H9 (cell line): ENCODE data around the gene BCAT1. TPM values are rescaled to one million over a fixed set of nuclear protein-coding genes. Genes with fewer than 3 reads are reported as not detected.

ENCODE experiments used
- DNase-seq: peaks from one replicate; pipeline ENCODE4 v3.0.0-alpha.2; 2017
- H2AFZ ChIP-seq: one replicate; pipeline ENCODE4 v1.6.1; 2013; ENCODE audit warnings: mild to moderate bottlenecking, low read length, control low read depth, moderate library complexity
- H2AK5ac ChIP-seq: 2 replicates; pipeline ENCODE4 v1.6.1; 2013; ENCODE audit warnings: low read length, control low read depth, mixed read lengths; ENCODE audit not compliant: insufficient read length
- H2BK120ac ChIP-seq: one replicate; pipeline ENCODE4 v1.6.1; 2013; ENCODE audit warnings: low read depth, mild to moderate bottlenecking, low read length, control low read depth, inconsistent platforms; ENCODE audit not compliant: poor library complexity, severe bottlenecking
- H2BK12ac ChIP-seq: 2 replicates; pipeline ENCODE4 v1.6.1; 2013; ENCODE audit warnings: low read length, control low read depth, mixed read lengths, low read depth; ENCODE audit not compliant: insufficient read length
- H2BK15ac ChIP-seq: 2 replicates; pipeline ENCODE4 v1.6.1; 2013; ENCODE audit warnings: low read depth, low read length, control low read depth
- H2BK20ac ChIP-seq: one replicate; pipeline ENCODE4 v1.6.1; 2013; ENCODE audit warnings: low read depth, mild to moderate bottlenecking, low read length, control low read depth, inconsistent platforms; ENCODE audit not compliant: poor library complexity, severe bottlenecking
- H2BK5ac ChIP-seq: 2 replicates; pipeline ENCODE4 v1.6.1; 2013; ENCODE audit warnings: low read length, control low read depth, mixed read lengths; ENCODE audit not compliant: insufficient read length
- H3K14ac ChIP-seq: 2 replicates; pipeline ENCODE4 v1.6.1; 2013; ENCODE audit warnings: low read length, control low read depth; ENCODE audit not compliant: insufficient read depth
- H3K18ac ChIP-seq: 2 replicates; pipeline ENCODE4 v1.6.1; 2013; ENCODE audit warnings: low read depth, mild to moderate bottlenecking, mixed read lengths, low read length, control low read depth; ENCODE audit not compliant: insufficient read length
- H3K23ac ChIP-seq: 2 replicates; pipeline ENCODE4 v1.6.1; 2013; ENCODE audit warnings: low read length, control low read depth, mixed read lengths, low read depth; ENCODE audit not compliant: insufficient read length
- H3K23me2 ChIP-seq: 2 replicates; pipeline ENCODE4 v1.6.1; 2013; ENCODE audit warnings: low read depth, mild to moderate bottlenecking, mixed read lengths, low read length, control low read depth; ENCODE audit not compliant: insufficient read length, poor library complexity, severe bottlenecking
- H3K27ac ChIP-seq: 2 replicates; pipeline ENCODE4 v1.5.1; 2013; ENCODE audit warnings: low read length, control low read depth, mixed read lengths, low read depth; ENCODE audit not compliant: insufficient read length
- H3K27me3 ChIP-seq: 2 replicates; pipeline ENCODE4 v1.6.1; 2013; ENCODE audit warnings: low read length, control low read depth, inconsistent platforms; ENCODE audit not compliant: insufficient read depth
- H3K4ac ChIP-seq: 2 replicates; pipeline ENCODE4 v1.6.1; 2013; ENCODE audit warnings: low read depth, mild to moderate bottlenecking, control low read depth, inconsistent platforms, low read length, moderate library complexity
- H3K4me1 ChIP-seq: 2 replicates; pipeline ENCODE4 v1.6.1; 2013; ENCODE audit warnings: low read length, control low read depth, inconsistent platforms; ENCODE audit not compliant: insufficient read depth
- H3K4me2 ChIP-seq: 2 replicates; pipeline ENCODE4 v1.6.1; 2013; ENCODE audit warnings: low read length, control low read depth, mixed read lengths; ENCODE audit not compliant: insufficient read length, insufficient read depth
- H3K56ac ChIP-seq: 2 replicates; pipeline ENCODE4 v1.6.1; 2013; ENCODE audit warnings: low read depth, mild to moderate bottlenecking, mixed read lengths, low read length, control low read depth; ENCODE audit not compliant: insufficient read length
- H3K79me1 ChIP-seq: 2 replicates; pipeline ENCODE4 v1.6.1; 2013; ENCODE audit warnings: low read depth, mild to moderate bottlenecking, moderate library complexity, low read length, control low read depth, inconsistent platforms; ENCODE audit not compliant: insufficient read depth, poor library complexity, severe bottlenecking
- H3K79me2 ChIP-seq: 2 replicates; pipeline ENCODE4 v1.6.1; 2013; ENCODE audit warnings: low read length, control low read depth, inconsistent platforms; ENCODE audit not compliant: insufficient read depth
- H3K9ac ChIP-seq: 2 replicates; pipeline ENCODE4 v1.6.1; 2013; ENCODE audit warnings: low read length, control low read depth, mixed read lengths; ENCODE audit not compliant: insufficient read length; ENCODE audit errors: extremely low read depth
- H3K9me3 ChIP-seq: one replicate; pipeline ENCODE4 v1.6.1; 2013; ENCODE audit warnings: low read depth, low read length, inconsistent platforms; ENCODE audit not compliant: control insufficient read depth
- H3T11ph ChIP-seq: one replicate; pipeline ENCODE4 v1.6.1; 2013; ENCODE audit warnings: mild to moderate bottlenecking, low read length, control low read depth, inconsistent platforms
- H4K20me1 ChIP-seq: one replicate; pipeline ENCODE4 v1.6.1; 2013; ENCODE audit not compliant: control insufficient read depth, insufficient read length, insufficient read depth
- H4K5ac ChIP-seq: 2 replicates; pipeline ENCODE4 v1.6.1; 2013; ENCODE audit warnings: low read depth, mild to moderate bottlenecking, mixed read lengths, low read length, control low read depth; ENCODE audit not compliant: insufficient read length
- H4K8ac ChIP-seq: replicated peaks from 2 replicates; pipeline ENCODE4 v1.6.1; 2013; ENCODE audit warnings: low read length, control low read depth, mixed read lengths, low read depth; ENCODE audit not compliant: insufficient read length
- H4K91ac ChIP-seq: 2 replicates; pipeline ENCODE4 v1.6.1; 2013; ENCODE audit warnings: low read depth, mild to moderate bottlenecking, moderate library complexity, mixed read lengths, low read length, control low read depth; ENCODE audit not compliant: insufficient read length
- H3K27ac Mint-ChIP-seq, 3 experiments: 2 replicates in 2 of 3; 3 replicates in 1 of 3; pipeline ENCODE4 v1.8.0; 2020 to 2021; ENCODE audit warnings: mixed read lengths in 3 of 3, mild to moderate bottlenecking in 1 of 3, moderate library complexity in 1 of 3
- H3K27me3 Mint-ChIP-seq: 2 replicates; pipeline ENCODE4 v1.8.0; 2021; ENCODE audit warnings: low read depth, mild to moderate bottlenecking, moderate library complexity, mixed read lengths
- H3K36me3 Mint-ChIP-seq, 3 experiments: 2 replicates in 2 of 3; 3 replicates in 1 of 3; pipeline ENCODE4 v1.8.0; 2020 to 2021; ENCODE audit warnings: low read depth in 3 of 3, mixed read lengths in 3 of 3; ENCODE audit not compliant: insufficient read depth in 1 of 3
- H3K4me1 Mint-ChIP-seq, 2 experiments: 2 replicates each; pipeline ENCODE4 v1.8.0; 2020; ENCODE audit warnings: mixed read lengths in 2 of 2
- H3K4me3 Mint-ChIP-seq, 2 experiments: 2 replicates in 1 of 2; 3 replicates in 1 of 2; pipeline ENCODE4 v1.8.0; 2020 to 2021; ENCODE audit warnings: mild to moderate bottlenecking in 2 of 2, mixed read lengths in 2 of 2, moderate library complexity in 1 of 2
- H3K9me3 Mint-ChIP-seq, 2 experiments: 2 replicates in 1 of 2; 3 replicates in 1 of 2; pipeline ENCODE4 v1.8.0; 2020; ENCODE audit warnings: mild to moderate bottlenecking in 2 of 2, mixed read lengths in 2 of 2, moderate library complexity in 1 of 2
- CTCF ChIP-seq: fragments of 200-600 bp; sonication (generic); conservative IDR thresholded peaks from 3 replicates; pipeline ENCODE4 v1.8.0; 2021; ENCODE audit warnings: antibody characterized with exemption, mild to moderate bottlenecking
- WGBS: extraction: QIAGEN DNeasy Blood & Tissue Kit; methylation state at CpG from one replicate; pipeline ENCODE4 v1.1.7; 2013; ENCODE audit warnings: missing lambda C conversion rate, low lambda C conversion rate, mixed read lengths; ENCODE audit not compliant: insufficient read length; ENCODE audit errors: extremely low coverage; 5-methylcytosine and 5-hydroxymethylcytosine counted together
- total RNA-seq: library from RNA; stranded (reverse); gene quantifications from 2 replicates; pipeline ENCODE4 v1.2.1, GENCODE V29; 2021

Gene BCAT1
- total RNA-seq, 1 experiment from 2014 or later: 244 TPM

- DNase-seq: no peak
- H3K4me3 Mint-ChIP-seq: no peak overlapping the region
- Histone ChIP-seq H3K18ac (no peak overlapping the region), H4K20me1 (no peaks in the 10 kb centered on the region), H3K23ac (no peak overlapping the region), H3K9me3 (no peaks in the 10 kb centered on the region), H3K23me2 (no peaks in the 10 kb centered on the region), H3K14ac (no peak overlapping the region), H2BK5ac (no peak overlapping the region), H3K4ac (no peak overlapping the region), H2BK120ac (no peak overlapping the region), H3K27ac (no peak overlapping the region), H2BK15ac (no peak overlapping the region), H4K8ac (no peak overlapping the region), H3K4me2 (no peak overlapping the region), H2AK5ac (no peak overlapping the region), H4K5ac (no peak overlapping the region), H3K79me2 (no peaks in the 10 kb centered on the region), H3K79me1 (no peaks in the 10 kb centered on the region), H3K9ac (no peak overlapping the region), H3K56ac (no peak overlapping the region), H2AFZ (no peak overlapping the region), H2BK12ac (no peak overlapping the region), H2BK20ac (no peak overlapping the region), H3T11ph (no peak overlapping the region), H3K27me3 (no peaks in the 10 kb centered on the region), H4K91ac (no peak overlapping the region), H3K4me1 (no peaks in the 10 kb centered on the region)
- no peak overlapping the region for H3K27ac Mint-ChIP-seq
- WGBS: no CpG with 5 or more reads among the region's 3 CpGs
- H3K4me1 Mint-ChIP-seq: no peaks in the 10 kb centered on the region
- peaks cover 0 to 4% of the 10 kb centered on the region in 2 experiments; a peak in 2 of 5 replicates for H3K9me3 Mint-ChIP-seq
- no peak for TF ChIP-seq CTCF
- no peaks in the 10 kb centered on the region for H3K27me3 Mint-ChIP-seq
- H3K36me3 Mint-ChIP-seq: no peaks in the 10 kb centered on the region
Observed at GRCh38 chr12:24770334-24770733, 178.6 kb downstream of the BCAT1 start.
